RWPE1 (cell line): ENCODE measurements around the gene CLEC3B.
"Not testable (repeated sequence)": the region's sequence is repeated elsewhere in the genome, so short reads cannot be mapped to it uniquely, and the experiment has no call there.

Experiments used
- CTCF ChIA-PET: fragments of 350-600 bp; sonication (Branson Sonifier 250); formaldehyde crosslinking; extraction: SDS; loops from one replicate; lab custom pipeline; 2021; lab: Yijun Ruan, JAX
- POLR2A ChIA-PET: fragments of 400-600 bp; formaldehyde crosslinking; extraction: SDS; loops from one replicate; lab custom pipeline; 2020; ENCODE audit warnings: antibody characterized with exemption; ENCODE audit not compliant: low non-redundant PET; lab: Yijun Ruan, JAX
- DNase-seq: peaks from one replicate; pipeline ENCODE4 v3.0.0; 2012; ENCODE audit warnings: low spot score
- H3K27ac ChIP-seq: fragments of 450-650 bp; 2 replicates; pipeline ENCODE4 v1.5.1; 2017
- CTCF ChIP-seq: fragments of 450-650 bp; conservative IDR thresholded peaks from 2 replicates; pipeline ENCODE4 v1.5.1; 2017; ENCODE audit warnings: low read depth, mild to moderate bottlenecking

The CLEC3B gene

GRCh38 chr3:45065373-45065720 is 39.2 kb downstream of the CLEC3B start:
- ChIA-PET CTCF (interaction anchor here (0.5 to 0.7 kb wide), 2 partner anchors 16 to 1273 kb away, joined by 3 to 4 read pairs; no protein-coding TSS in a partner anchor), POLR2A (no interaction called here)
- no peak for DNase-seq
- no peak for TF ChIP-seq CTCF
- H3K27ac ChIP-seq = no peak overlapping the region; the same call in 1 of the 2 replicates

DNA sequence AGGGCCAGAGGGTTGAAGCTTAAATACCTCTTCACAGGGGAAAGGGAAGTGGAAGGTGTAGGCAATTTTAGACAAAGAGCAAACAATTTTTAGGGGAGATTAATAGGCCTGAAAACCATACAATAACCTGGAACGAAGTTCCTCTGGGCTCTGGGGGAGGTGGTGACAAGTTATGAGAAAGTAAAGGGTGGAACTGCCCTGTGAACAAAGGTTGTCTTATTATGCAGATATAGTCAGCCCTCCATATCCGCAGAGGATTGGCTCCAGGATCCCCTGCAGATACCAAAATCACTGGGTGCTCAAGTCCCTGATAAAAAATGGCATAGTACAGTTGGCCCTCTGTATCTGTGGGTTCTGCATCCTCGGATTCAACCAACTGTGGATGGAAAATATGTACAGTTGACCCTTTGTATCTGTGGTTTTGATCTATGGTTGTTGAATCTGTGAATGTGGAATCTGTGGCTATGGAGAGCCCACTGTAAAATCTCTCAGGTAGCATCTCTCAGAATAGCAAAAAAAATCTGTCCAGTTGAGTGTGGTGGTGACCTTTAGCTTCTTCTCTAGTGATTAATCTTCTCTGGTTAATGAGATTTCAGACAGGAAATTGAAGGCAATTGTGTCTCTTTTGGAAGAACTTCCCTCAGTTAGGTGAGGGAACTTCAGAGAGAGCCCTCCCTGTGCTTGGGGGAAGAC is 40.2 kb downstream of the CLEC3B start:
- H3K27ac ChIP-seq = no peak overlapping the region
- no peak for DNase-seq
- CTCF ChIA-PET = no interaction called here
- TF ChIP-seq CTCF = no peak
- POLR2A ChIA-PET = no interaction called here

GRCh38 chr3:45067486-45067885 is 41.4 kb downstream of the CLEC3B start:
- H3K27ac ChIP-seq = no peak overlapping the region
- ChIA-PET POLR2A (no interaction called here), CTCF (interaction anchor here (0.6 kb wide), 2 partner anchors 12 to 314 kb away, joined by 3 read pairs; no protein-coding TSS in a partner anchor)
- no peak for DNase-seq
- TF ChIP-seq CTCF = no peak

DNA sequence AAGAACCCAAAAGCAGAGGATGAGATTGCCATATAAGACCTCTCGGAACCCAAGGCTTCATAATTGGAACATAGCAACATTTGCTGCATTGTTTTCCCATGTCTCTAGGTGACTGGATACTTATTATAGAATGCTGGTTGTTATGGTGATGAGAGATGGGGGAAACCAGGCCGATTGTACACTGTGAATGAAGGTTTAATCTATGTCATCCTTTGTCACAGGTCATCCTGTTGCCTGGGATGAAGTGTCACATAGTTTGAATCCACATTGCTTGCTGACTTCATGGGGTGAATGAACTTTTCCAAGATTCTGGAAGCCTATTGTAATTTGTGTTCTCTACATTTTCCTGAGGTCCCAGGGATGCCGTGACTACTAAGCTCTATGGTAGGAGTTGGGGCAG is 41.8 kb downstream of the CLEC3B start:
- no peak for TF ChIP-seq CTCF
- CTCF ChIA-PET = no interaction called here
- H3K27ac ChIP-seq = no peak overlapping the region
- no peak for DNase-seq
- POLR2A ChIA-PET = no interaction called here

- no peak for DNase-seq
- no peak overlapping the region for H3K27ac ChIP-seq
- POLR2A ChIA-PET = no interaction called here
- no peak for TF ChIP-seq CTCF
- CTCF ChIA-PET = interaction anchor here (0.6 kb wide), 1 partner anchor 371 kb away, joined by 4 read pairs; no protein-coding TSS in a partner anchor
Observed at GRCh38 chr3:45071075-45071474, 45.0 kb downstream of the CLEC3B start.

- no peak overlapping the region for H3K27ac ChIP-seq
- ChIA-PET CTCF (interaction anchor here (0.7 kb wide), 1 partner anchor 94 kb away, joined by 3 read pairs; no protein-coding TSS in a partner anchor), POLR2A (no interaction called here)
- TF ChIP-seq CTCF = no peak
- no peak for DNase-seq
Observed at GRCh38 chr3:45075821-45076625, 49.9 kb downstream of the CLEC3B start.

DNA sequence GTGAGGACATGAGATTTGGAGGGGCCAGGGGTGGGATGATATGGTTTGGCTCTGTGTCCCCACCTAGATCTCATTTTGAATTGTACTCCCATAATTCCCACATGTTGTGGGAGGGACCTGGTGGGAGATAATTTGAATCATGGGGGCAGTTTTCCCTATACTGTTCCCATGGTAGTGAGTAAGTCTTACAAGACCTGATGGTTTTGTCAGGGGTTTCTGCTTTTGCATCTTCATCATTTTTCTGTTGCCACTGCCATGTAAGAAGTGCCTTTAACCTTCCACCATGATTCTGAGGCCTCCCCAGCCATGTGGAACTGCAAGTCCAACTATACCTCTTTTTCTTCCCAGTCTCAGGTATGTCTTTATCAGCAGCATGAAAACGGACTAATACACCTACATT is 52.2 kb downstream of the CLEC3B start:
- POLR2A ChIA-PET, DNase-seq, CTCF ChIA-PET, H3K27ac ChIP-seq: not testable (repeated sequence)
